Mammary epithelial cell (primary cell): ENCODE measurements around the gene FBXL5.

Experiments used
- CTCF ChIP-seq, 2 donors: IDR thresholded peaks in 1 of 2; conservative IDR thresholded peaks in 1 of 2; 2 replicates each; pipeline ENCODE4 v1.5.1; 2011 to 2012; ENCODE audit warnings: inconsistent platforms in 2 of 2, low read length in 2 of 2, mild to moderate bottlenecking in 2 of 2, control low read depth in 1 of 2, low read depth in 1 of 2; ENCODE audit not compliant: insufficient read depth in 1 of 2; ENCODE audit errors: extremely low read depth in 1 of 2
- EZH2 ChIP-seq: IDR thresholded peaks from 2 replicates; pipeline ENCODE4 v1.6.1; 2012; ENCODE audit warnings: low read length, inconsistent platforms, borderline replicate concordance

DNA sequence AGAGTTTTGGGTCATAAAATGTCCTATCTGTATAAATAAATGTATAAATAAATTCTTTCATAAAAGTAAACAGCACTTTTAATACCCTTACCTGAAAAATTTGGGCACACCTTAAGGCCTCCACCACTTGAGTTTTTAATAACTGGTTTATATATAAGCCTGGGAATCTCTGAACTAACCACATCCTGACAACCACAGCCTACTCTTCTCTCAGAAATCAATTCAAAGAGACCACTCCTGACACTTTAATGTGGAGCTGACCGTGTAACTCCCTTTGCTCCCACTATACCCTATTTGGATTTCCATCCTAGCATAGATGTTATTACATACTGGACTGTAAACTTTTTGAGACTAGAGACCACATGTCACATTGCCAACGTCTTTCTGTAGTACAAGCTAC lies 3.5 kb downstream of the FBXL5 start:
- TF ChIP-seq CTCF (conservative IDR thresholded peaks at IDR 0.05 in 1 of 2, IDR thresholded peaks at IDR 0.05 in 1 of 2; ENCODE audit: extremely low read depth in 1 of 2, insufficient read depth in 1 of 2, low read depth in 1 of 2, low read length in 2 of 2) (no peak), EZH2 (no peak)
